ENCODE results near the gene SULT1C2. TPM values are rescaled to one million over a fixed set of nuclear protein-coding genes. Genes with fewer than 3 reads are reported as not detected.

The SULT1C2 gene
- total RNA-seq, 4 donors from 2014 or later = 1.3 to 2.0 TPM; not detected in 2

GRCh38 chr2:108266218-108266617, 22.5 kb upstream of the SULT1C2 start:
- no peak overlapping the region for H3K27ac ChIP-seq
- no peak overlapping the region for H3K4me3 ChIP-seq
- H3K4me1 ChIP-seq = peaks cover 0 to 18% (median 2%) of the 10 kb centered on the region in 4 donors
- no peak for TF ChIP-seq EP300 (IDR thresholded peaks at IDR 0.05)
- TF ChIP-seq POLR2A (IDR thresholded peaks at IDR 0.05) = no peak
- TF ChIP-seq CTCF (IDR thresholded peaks at IDR 0.05) = no peak
- 60 to 70% methylated on average over 3 of the region's 3 CpGs for WGBS, 2 donors
- H3K27me3 ChIP-seq = no peaks in the 10 kb centered on the region
- DNase-seq (ENCODE audit: low spot score in 2 of 2) = no peak
- no peaks in the 10 kb centered on the region for H3K9me3 ChIP-seq
- H3K36me3 ChIP-seq = no peaks in the 10 kb centered on the region

GRCh38 chr2:108267101-108267500, 21.6 kb upstream of the SULT1C2 start:
- H3K4me1 ChIP-seq = peaks cover 0 to 18% (median 2%) of the 10 kb centered on the region in 4 donors
- H3K9me3 ChIP-seq = no peaks in the 10 kb centered on the region
- no peaks in the 10 kb centered on the region for H3K27me3 ChIP-seq
- H3K4me3 ChIP-seq = no peak overlapping the region
- TF ChIP-seq EP300 (IDR thresholded peaks at IDR 0.05) (peak in 1 of 2 donors; percentile 42), POLR2A (IDR thresholded peaks at IDR 0.05) (no peak)
- peak overlapping the region in 3 of 4 donors; percentile 1 to 76 (median 71) for H3K27ac ChIP-seq
- no peaks in the 10 kb centered on the region for H3K36me3 ChIP-seq
- peak in 1 of 2 donors; percentile 56 for DNase-seq (ENCODE audit: low spot score in 2 of 2)
- WGBS, 2 donors = 27 to 42% methylated on average over 5 of the region's 5 CpGs

GRCh38 chr2:108268001-108268400, 20.7 kb upstream of the SULT1C2 start:
- Histone ChIP-seq H3K9me3 (no peaks in the 10 kb centered on the region), H3K36me3 (no peaks in the 10 kb centered on the region), H3K4me1 (peaks cover 0 to 21% (median 5%) of the 10 kb centered on the region in 4 donors), H3K27ac (peak overlapping the region in 3 of 4 donors; percentile 1 to 76 (median 71)), H3K4me3 (no peak overlapping the region), H3K27me3 (no peaks in the 10 kb centered on the region)
- 53 to 56% methylated on average over 4 of the region's 4 CpGs for WGBS, 2 donors
- DNase-seq (ENCODE audit: low spot score in 2 of 2) = no peak
- TF ChIP-seq POLR2A (IDR thresholded peaks at IDR 0.05) = no peak
- TF ChIP-seq EP300 (IDR thresholded peaks at IDR 0.05) = no peak

GRCh38 chr2:108270346-108270745, 18.3 kb upstream of the SULT1C2 start:
- DNase-seq (ENCODE audit: low spot score in 2 of 2) = no peak
- H3K27ac ChIP-seq = no peak overlapping the region
- no peaks in the 10 kb centered on the region for H3K9me3 ChIP-seq
- WGBS, 2 donors = 85 to 91% methylated on average over 3 of the region's 3 CpGs
- H3K27me3 ChIP-seq = no peaks in the 10 kb centered on the region
- H3K36me3 ChIP-seq = no peaks in the 10 kb centered on the region
- no peak overlapping the region for H3K4me3 ChIP-seq
- no peak for TF ChIP-seq POLR2A (IDR thresholded peaks at IDR 0.05)
- TF ChIP-seq CTCF (IDR thresholded peaks at IDR 0.05) = no peak
- no peak for TF ChIP-seq EP300 (IDR thresholded peaks at IDR 0.05)
- H3K4me1 ChIP-seq = peaks cover 0 to 21% (median 5%) of the 10 kb centered on the region in 4 donors

- 66 to 74% methylated on average over 5 of the region's 5 CpGs for WGBS, 2 donors
- Histone ChIP-seq H3K4me1 (peaks cover 0 to 21% (median 5%) of the 10 kb centered on the region in 4 donors), H3K27me3 (no peaks in the 10 kb centered on the region), H3K9me3 (no peaks in the 10 kb centered on the region), H3K4me3 (no peak overlapping the region), H3K36me3 (no peaks in the 10 kb centered on the region), H3K27ac (peak overlapping the region in 2 of 4 donors; percentile 71 to 76)
- no peak for TF ChIP-seq POLR2A (IDR thresholded peaks at IDR 0.05)
- TF ChIP-seq EP300 (IDR thresholded peaks at IDR 0.05) = no peak
- no peak for TF ChIP-seq CTCF (IDR thresholded peaks at IDR 0.05)
- DNase-seq (ENCODE audit: low spot score in 2 of 2) = no peak
Observed at GRCh38 chr2:108270768-108271506, 17.8 kb upstream of the SULT1C2 start.

- 42 to 64% methylated on average over 7 of the region's 7 CpGs for WGBS, 2 donors
- no peaks in the 10 kb centered on the region for H3K27me3 ChIP-seq
- peak; percentile 45 to 68 for DNase-seq (ENCODE audit: low spot score in 2 of 2)
- H3K4me3 ChIP-seq = peak overlapping the region in 3 of 4 donors; percentile 10 to 30 (median 27)
- H3K27ac ChIP-seq = peak overlapping the region in 3 of 4 donors; percentile 71 to 76 (median 74)
- TF ChIP-seq EP300 (IDR thresholded peaks at IDR 0.05) = peak; percentile 40 to 58
- no peak for TF ChIP-seq POLR2A (IDR thresholded peaks at IDR 0.05)
- TF ChIP-seq CTCF (IDR thresholded peaks at IDR 0.05) = no peak
- H3K36me3 ChIP-seq = no peaks in the 10 kb centered on the region
- no peaks in the 10 kb centered on the region for H3K9me3 ChIP-seq
- peaks cover 0 to 16% (median 5%) of the 10 kb centered on the region in 4 donors for H3K4me1 ChIP-seq
Observed at GRCh38 chr2:108271691-108272253, 16.9 kb upstream of the SULT1C2 start.
